ENCODE results near the gene PCDHA1. TPM values are rescaled to one million over a fixed set of nuclear protein-coding genes. Genes with fewer than 3 reads are reported as not detected.
"Not testable (repeated sequence)": the region's sequence is repeated elsewhere in the genome, so short reads cannot be mapped to it uniquely, and the experiment has no call there.

PCDHA1 gene
- total RNA-seq, 2 donors from 2014 or later: not detected

GRCh38 chr5:140849831-140850634, 64.1 kb downstream of the PCDHA1 start:
- not testable (repeated sequence) for H3K36me3 Mint-ChIP-seq (ENCODE audit: low read depth); H3K27ac Mint-ChIP-seq
- peaks cover 38% of the 10 kb centered on the region for H3K27me3 Mint-ChIP-seq

GRCh38 chr5:140855772-140856674, 70.1 kb downstream of the PCDHA1 start, which contains the start of gene PCDHA10:
Gene PCDHA10 (plus strand): TSS chr5:140855897. CDS start chr5:140856049, 152 bp downstream.
- ATAC-seq (no peak), DNase-seq (no peak)
- Mint-ChIP-seq H3K27ac (no peak within 1 kb of the TSS), H3K36me3 (ENCODE audit: low read depth) (no peaks in the 10 kb centered on the region), H3K4me3 (no peak within 1 kb of the TSS), H3K27me3 (peaks cover 25% of the 10 kb centered on the region), H3K4me1 (no peaks in the 10 kb centered on the region)
- no peaks in the 10 kb centered on the region for H3K9me3 ChIP-seq (ENCODE audit: control insufficient read depth, low read length, poor library complexity, severe bottlenecking)

More at GRCh38 chr5:140849831-140850634, 64.1 kb downstream of the PCDHA1 start:
- H3K9me3 ChIP-seq (ENCODE audit: control insufficient read depth, low read length, poor library complexity, severe bottlenecking); H3K4me1 Mint-ChIP-seq; ATAC-seq; DNase-seq; H3K4me3 Mint-ChIP-seq: not testable (repeated sequence)

GRCh38 chr5:140857177-140857986, 71.4 kb downstream of the PCDHA1 start:
- H3K27me3 Mint-ChIP-seq: peaks cover 28% of the 10 kb centered on the region
- H3K4me1 Mint-ChIP-seq: no peaks in the 10 kb centered on the region
- no peak for ATAC-seq

GRCh38 chr5:140857987-140858240, 72.0 kb downstream of the PCDHA1 start:
- Mint-ChIP-seq H3K36me3 (ENCODE audit: low read depth) (no peaks in the 10 kb centered on the region), H3K27ac (no peak overlapping the region), H3K4me1 (no peaks in the 10 kb centered on the region), H3K27me3 (peaks cover 22% of the 10 kb centered on the region), H3K4me3 (no peak overlapping the region)
- no peak for DNase-seq
- H3K9me3 ChIP-seq (ENCODE audit: control insufficient read depth, low read length, poor library complexity, severe bottlenecking): peaks cover 3% of the 10 kb centered on the region
- ATAC-seq: no peak

More at GRCh38 chr5:140857177-140857986, 71.4 kb downstream of the PCDHA1 start:
- peaks cover 3% of the 10 kb centered on the region for H3K9me3 ChIP-seq (ENCODE audit: control insufficient read depth, low read length, poor library complexity, severe bottlenecking)
- no peak overlapping the region for H3K27ac Mint-ChIP-seq
- DNase-seq: no peak
- no peak overlapping the region for H3K4me3 Mint-ChIP-seq
- no peaks in the 10 kb centered on the region for H3K36me3 Mint-ChIP-seq (ENCODE audit: low read depth)

- Mint-ChIP-seq H3K36me3 (ENCODE audit: low read depth) (no peaks in the 10 kb centered on the region), H3K4me3 (no peak overlapping the region), H3K27ac (no peak overlapping the region), H3K27me3 (peaks cover 9% of the 10 kb centered on the region), H3K4me1 (no peaks in the 10 kb centered on the region)
- DNase-seq (no peak), ATAC-seq (no peak)
- peaks cover 3% of the 10 kb centered on the region for H3K9me3 ChIP-seq (ENCODE audit: control insufficient read depth, low read length, poor library complexity, severe bottlenecking)
Measured at GRCh38 chr5:140862441-140863295, 76.7 kb downstream of the PCDHA1 start.

GRCh38 chr5:140868721-140869554, 83.0 kb downstream of the PCDHA1 start, which contains the start of gene PCDHA11:
Gene PCDHA11 (plus strand): TSS chr5:140868957. CDS start chr5:140869104, 147 bp downstream.
- no peaks in the 10 kb centered on the region for H3K9me3 ChIP-seq (ENCODE audit: control insufficient read depth, low read length, poor library complexity, severe bottlenecking)
- Mint-ChIP-seq H3K4me1 (no peaks in the 10 kb centered on the region), H3K36me3 (ENCODE audit: low read depth) (no peaks in the 10 kb centered on the region), H3K27me3 (peaks cover 19% of the 10 kb centered on the region), H3K4me3 (no peak within 1 kb of the TSS), H3K27ac (no peak within 1 kb of the TSS)
- DNase-seq (no peak), ATAC-seq (no peak)

- Mint-ChIP-seq H3K4me1 (no peaks in the 10 kb centered on the region), H3K27me3 (peaks cover 18% of the 10 kb centered on the region), H3K36me3 (ENCODE audit: low read depth) (no peaks in the 10 kb centered on the region), H3K27ac (no peak overlapping the region), H3K4me3 (no peak overlapping the region)
- H3K9me3 ChIP-seq (ENCODE audit: control insufficient read depth, low read length, poor library complexity, severe bottlenecking): no peaks in the 10 kb centered on the region
- no peak for DNase-seq
- no peak for ATAC-seq
Measured at GRCh38 chr5:140869555-140869886, 83.6 kb downstream of the PCDHA1 start.

- DNase-seq: no peak
- ATAC-seq: no peak
- H3K4me1 Mint-ChIP-seq: no peaks in the 10 kb centered on the region
- peaks cover 19% of the 10 kb centered on the region for H3K27me3 Mint-ChIP-seq
- H3K4me3 Mint-ChIP-seq: no peak overlapping the region
- H3K36me3 Mint-ChIP-seq (ENCODE audit: low read depth): no peaks in the 10 kb centered on the region
- H3K9me3 ChIP-seq (ENCODE audit: control insufficient read depth, low read length, poor library complexity, severe bottlenecking): no peaks in the 10 kb centered on the region
- H3K27ac Mint-ChIP-seq: no peak overlapping the region
Measured at GRCh38 chr5:140870221-140871201, 84.6 kb downstream of the PCDHA1 start.

GRCh38 chr5:140875085-140876065, 89.4 kb downstream of the PCDHA1 start, which contains the start of gene PCDHA12:
Gene PCDHA12 (plus strand): TSS chr5:140875308. CDS start chr5:140875473, 165 bp downstream.
- Mint-ChIP-seq H3K4me3 (no peak within 1 kb of the TSS), H3K36me3 (ENCODE audit: low read depth) (no peaks in the 10 kb centered on the region), H3K27ac (no peak within 1 kb of the TSS), H3K4me1 (no peaks in the 10 kb centered on the region), H3K27me3 (peaks cover 16% of the 10 kb centered on the region)
- no peak for DNase-seq
- H3K9me3 ChIP-seq (ENCODE audit: control insufficient read depth, low read length, poor library complexity, severe bottlenecking): no peaks in the 10 kb centered on the region
- ATAC-seq: no peak

Data from T-helper 17 cell (primary cell).